Activated T-helper 1 cell treated with anti-CD3 and anti-CD28 coated beads, Interleukin-2, amount 50 U/mL, for 16 hours (primary cell): ENCODE measurements around the gene CCDC149.

Source experiments
- DNase-seq, 2 donors: peaks; one replicate each; pipeline ENCODE4 v3.0.0-alpha.2; 2020; ENCODE audit warnings: low read depth in 1 of 2, low spot score in 1 of 2

The CCDC149 gene

DNA sequence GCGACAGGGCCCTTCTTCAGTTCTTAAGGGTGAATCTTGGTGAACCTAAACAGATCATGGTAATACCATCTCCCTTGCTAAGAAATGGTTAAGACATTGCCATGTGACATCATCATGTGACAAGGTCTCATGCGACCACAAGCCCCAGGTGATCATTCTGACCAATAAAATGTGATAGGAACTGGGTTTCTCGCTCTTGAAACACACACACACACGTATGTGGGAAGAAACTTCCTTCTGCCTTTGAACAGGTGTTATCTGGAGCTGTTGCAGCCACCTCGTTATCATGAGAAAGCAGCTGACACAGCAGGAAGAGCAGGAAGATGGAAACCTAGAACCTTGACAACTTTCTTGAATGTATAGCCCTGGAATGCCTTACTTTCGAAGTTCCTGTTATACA, 107.3 kb downstream of the CCDC149 start:
- DNase-seq: no peak

DNA sequence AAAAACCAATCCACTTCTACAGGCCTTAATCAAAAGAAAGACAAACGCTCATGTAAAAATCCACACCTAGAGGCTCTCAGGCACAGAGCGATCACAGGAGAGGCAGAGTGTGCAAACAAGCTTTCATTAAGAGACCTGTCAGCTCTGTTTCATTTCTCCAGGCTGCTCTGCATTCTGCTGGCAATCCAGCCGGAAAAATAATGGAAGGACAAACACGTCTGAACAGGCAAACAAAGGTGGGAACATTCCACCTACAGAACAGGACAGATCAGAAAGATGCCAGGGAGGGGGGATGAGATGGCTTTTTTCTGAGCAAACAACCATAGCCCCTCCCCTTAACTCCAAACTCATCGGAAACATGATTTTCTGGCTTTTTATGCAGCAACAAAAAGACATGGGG, 107.8 kb downstream of the CCDC149 start:
- no peak for DNase-seq

DNA sequence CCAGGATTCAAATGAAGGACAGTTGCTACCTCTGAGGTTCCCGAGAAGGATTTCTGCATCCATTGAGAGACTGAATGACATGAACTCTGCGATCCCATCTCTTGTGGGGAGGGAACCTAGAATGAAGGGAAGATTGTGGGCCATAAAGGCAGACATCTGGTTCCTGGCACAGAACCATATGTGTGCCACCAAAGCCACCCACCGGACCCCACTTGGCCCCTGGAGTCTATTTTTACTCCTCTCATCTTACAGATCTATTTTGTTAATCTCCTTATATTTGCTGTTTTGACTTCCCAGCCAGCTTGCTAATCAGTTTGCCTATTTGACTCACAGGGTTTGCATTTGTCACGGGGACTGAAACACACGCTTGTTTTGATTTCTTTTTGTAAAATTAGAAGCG, 110.2 kb downstream of the CCDC149 start:
- DNase-seq: no peak

DNA sequence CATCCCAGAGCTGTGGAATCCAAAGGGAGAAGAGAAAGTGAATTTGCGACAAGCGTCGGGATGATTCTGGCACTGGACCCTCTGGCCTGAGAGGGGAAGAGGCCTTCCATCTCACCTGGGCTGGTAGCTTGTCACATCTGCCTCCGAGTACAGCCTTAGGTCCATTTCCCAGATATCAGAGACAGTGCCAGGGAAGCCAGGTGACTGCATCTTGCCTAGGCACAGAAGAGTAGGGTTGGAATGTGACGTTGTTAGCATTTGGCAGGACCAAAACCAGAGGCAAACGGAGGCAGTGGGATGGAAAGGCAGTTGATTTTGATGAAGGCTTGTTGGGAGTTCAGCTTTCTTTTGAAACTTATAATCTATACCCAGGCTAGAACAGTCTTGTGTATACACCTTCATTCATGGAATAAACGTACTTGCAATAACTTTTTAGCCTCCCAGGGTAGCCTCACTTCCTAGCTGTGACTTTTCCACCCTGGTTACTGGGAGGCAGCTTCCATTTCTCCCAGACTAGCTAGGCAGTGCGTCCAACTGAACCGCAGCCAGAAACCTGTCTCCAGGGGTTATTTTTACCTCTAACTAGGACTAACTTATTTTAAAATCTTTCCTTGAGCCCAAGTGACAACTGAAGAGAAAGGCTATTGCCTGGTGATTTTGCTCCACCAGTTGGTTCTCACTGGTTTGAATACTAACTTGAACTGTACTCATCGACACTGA, 111.5 kb downstream of the CCDC149 start:
- DNase-seq: no peak

DNA sequence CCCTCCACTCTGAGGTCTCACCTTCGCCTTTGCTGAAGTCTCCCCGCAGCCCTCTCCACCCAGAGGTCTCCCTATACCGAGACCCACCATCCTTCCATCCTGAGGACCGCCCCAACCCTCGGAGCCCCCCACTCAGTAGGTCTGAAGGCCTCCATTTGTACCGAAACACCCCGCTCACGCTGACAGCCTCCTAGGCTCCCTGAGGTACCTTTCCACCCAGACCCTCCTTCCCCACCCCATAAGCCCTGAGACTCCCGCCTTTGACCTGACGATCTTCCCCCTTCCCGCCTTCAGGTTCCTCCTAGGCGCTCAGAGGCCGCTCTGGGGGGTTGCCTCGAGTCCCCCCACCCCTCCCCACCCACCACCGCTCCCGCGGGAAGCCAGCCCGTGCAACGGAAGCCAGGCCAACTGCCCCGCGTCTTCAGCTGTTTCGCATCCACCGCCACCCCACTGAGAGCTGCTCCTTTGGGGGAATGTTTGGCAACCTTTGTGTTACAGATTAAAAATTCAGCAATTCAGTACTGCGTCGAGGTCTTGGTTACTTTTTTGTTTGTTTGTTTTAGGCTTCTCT, 112.4 kb downstream of the CCDC149 start:
- no peak for DNase-seq

DNA sequence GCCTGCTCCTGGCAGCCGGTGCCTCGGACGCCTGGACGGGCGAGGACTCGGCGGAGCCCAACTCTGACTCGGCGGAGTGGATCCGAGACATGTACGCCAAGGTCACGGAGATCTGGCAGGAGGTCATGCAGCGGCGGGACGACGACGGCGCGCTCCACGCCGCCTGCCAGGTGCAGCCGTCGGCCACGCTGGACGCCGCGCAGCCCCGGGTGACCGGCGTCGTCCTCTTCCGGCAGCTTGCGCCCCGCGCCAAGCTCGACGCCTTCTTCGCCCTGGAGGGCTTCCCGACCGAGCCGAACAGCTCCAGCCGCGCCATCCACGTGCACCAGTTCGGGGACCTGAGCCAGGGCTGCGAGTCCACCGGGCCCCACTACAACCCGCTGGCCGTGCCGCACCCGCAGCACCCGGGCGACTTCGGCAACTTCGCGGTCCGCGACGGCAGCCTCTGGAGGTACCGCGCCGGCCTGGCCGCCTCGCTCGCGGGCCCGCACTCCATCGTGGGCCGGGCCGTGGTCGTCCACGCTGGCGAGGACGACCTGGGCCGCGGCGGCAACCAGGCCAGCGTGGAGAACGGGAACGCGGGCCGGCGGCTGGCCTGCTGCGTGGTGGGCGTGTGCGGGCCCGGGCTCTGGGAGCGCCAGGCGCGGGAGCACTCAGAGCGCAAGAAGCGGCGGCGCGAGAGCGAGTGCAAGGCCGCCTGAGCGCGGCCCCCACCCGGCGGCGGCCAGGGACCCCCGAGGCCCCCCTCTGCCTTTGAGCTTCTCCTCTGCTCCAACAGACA, 113.1 kb downstream of the CCDC149 start:
- no peak for DNase-seq

DNA sequence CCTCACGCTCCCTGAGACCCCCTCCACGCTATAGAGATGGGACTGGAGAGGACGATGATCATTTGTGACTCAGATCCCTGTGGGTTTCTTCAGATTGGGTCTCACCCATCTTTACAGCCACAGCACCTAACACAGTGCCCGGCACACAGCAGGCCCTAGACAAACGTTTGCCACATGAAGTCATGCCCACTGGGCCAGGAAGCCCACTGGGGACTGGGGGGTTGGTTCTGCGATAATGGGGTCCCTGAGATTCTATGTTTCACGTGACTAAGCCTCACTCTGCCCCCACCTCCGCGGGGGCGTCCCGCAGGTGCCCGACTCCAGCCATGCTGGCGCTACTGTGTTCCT, 113.7 kb downstream of the CCDC149 start:
- no peak for DNase-seq

DNA sequence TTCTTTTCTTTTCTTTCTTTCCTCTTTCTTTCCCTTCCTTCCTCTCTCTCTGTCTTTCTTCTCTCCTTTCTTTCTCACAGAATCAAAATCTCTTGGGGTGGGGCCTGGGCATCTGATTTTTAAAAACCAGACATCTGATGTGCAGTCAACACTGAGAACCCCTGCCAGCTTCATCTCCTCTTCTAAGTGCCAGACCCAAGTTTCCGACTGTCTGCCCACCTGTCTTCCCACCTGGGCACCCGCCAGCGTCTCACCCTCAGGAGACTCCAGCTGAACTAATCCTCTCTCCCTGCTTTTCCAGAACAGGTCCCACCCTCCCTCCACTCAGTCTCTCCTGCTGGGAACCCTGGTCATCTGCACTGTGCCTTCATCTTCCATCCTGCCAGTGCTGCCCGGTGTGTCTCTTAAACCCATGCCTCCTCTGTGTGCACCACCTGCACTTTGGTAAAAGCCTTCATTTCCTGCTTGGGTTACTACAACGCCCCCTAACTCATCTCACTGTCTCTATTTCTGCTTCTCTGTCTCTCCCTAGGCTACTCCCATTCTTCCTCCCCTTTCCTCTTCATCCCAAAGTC, 114.7 kb downstream of the CCDC149 start:
- no peak for DNase-seq

DNA sequence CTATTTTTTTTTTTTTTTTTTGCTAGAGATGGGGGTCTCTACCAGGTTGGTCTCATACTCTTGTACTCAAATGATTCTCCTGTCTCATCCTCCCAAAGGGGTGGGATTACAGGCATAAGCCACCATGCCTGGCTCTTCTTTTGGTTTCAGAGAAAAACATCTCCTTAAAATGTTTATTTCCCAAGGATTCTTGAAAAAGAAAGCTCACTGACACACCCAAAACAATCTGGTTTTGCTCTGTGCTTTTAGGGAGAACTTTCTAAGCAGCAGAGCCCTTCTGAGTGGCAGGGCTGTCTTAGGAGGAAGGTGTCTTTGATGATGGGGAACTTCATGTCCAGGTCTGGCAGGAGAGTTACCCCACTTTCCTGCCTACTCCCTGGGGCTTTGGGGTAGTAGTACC, 116.2 kb downstream of the CCDC149 start:
- DNase-seq: no peak

DNA sequence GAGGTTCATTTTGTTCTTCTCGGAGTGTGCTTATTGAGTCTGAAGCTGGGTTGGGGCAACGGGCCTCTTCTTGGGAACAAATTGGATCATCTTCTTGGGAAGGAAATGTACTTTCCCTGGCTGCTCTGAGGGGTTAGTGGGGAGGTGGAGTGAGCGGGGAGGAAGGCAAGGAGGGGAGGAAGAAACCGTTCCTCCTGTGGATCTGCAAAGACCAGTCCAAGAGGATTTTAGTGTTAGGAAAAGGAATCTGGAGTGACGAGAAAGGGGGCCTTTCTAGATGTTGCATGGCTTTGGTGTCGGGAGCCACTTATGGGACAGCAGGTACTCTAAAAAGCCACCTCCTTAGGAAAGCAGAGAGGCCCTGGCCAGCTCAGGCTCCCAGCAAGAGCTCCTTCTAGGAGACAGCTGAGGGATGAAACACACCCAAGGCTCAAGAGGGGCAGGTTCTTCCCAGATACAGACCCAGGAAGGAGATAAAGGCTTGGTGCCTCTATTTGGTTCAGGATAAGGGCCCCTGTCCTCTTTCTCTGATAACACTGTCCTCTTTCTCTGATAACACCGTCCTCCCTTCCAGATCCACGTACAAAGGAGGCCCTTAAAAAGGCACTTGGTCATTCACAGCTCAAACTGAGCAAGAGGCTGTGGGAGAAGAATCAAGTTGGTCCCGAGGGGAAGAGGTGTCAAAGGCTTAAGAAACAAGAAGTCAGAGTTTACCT, 117.0 kb downstream of the CCDC149 start:
- DNase-seq: no peak

DNA sequence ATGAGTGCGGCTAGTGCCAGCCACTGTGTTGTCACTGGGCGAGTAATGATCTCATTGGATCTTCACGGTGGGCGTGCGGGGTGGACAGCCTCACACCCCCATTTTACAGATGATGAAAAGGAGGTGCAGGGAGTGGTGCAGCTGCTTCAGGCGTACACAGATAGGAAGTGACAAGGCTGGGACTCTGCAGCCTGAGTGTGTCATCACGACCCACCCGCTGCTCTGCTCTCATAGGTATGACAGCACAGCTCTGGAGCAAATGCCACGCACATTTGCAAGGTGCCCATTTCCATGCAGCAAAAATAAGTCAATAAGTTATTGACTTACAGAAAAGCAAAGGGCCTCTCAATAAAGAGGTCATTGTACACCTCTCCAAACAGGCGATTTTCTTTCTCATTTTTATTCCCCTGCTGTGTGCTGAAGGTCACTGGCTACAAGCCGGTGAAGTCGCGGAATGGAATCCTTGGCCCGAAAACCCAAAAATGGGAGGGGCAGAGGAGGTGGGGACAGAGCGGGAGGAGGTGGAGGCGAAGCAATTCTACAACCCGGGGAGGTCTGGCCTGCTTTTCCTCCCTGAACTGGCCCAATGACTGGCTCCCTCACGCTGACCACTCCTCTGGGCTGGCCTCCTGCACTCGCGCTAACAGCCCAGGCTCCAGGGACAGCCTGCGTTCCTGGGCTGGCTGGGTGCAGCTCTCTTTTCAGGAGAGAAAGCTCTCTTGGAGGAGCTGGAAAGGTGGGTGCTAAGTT, 117.8 kb downstream of the CCDC149 start, which contains the start of gene SOD3:
TSS of gene SOD3 (plus strand) at position 658 of the 750 bp plus-strand sequence. CDS start 3,949 bp downstream, outside the sequence.
- no peak for DNase-seq

DNA sequence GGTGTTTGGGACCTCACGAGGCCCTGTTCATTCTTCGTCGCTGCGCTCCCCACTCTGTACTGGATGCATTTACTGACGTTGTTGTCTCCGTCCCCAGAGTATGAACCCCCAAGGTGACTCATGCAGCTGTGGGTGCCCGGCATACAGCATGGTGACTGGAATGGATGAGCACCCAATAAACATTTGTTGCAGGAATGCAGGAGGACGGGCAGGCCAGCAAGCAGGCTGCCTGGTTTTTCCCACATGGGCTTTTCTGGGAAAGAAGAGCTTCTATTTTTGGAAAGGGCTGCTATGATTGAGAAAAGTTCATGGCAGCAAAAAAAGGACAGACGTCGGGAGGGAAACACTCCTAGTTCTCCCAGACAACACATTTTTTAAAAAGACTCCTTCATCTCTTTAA, 118.4 kb downstream of the CCDC149 start:
- no peak for DNase-seq

DNA sequence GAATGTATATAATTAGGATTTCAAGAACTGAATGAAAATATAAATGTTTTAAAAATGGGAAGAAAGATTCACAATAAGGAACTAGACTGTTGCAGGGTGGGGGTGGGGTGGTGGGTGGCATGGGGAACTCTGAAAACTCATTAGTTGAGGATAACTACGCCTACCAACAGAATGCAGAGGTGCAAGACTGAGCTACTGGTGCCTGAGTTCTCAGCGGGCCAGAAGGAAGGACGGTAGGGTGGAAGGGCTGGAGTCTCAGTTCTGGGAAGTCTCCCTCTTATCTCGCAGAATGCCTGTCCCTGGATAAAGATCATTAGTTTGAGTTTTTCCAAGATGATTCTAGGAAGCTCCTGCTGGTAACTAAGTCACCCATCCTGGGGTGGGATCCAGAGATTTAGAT, 118.8 kb downstream of the CCDC149 start:
- no peak for DNase-seq

DNA sequence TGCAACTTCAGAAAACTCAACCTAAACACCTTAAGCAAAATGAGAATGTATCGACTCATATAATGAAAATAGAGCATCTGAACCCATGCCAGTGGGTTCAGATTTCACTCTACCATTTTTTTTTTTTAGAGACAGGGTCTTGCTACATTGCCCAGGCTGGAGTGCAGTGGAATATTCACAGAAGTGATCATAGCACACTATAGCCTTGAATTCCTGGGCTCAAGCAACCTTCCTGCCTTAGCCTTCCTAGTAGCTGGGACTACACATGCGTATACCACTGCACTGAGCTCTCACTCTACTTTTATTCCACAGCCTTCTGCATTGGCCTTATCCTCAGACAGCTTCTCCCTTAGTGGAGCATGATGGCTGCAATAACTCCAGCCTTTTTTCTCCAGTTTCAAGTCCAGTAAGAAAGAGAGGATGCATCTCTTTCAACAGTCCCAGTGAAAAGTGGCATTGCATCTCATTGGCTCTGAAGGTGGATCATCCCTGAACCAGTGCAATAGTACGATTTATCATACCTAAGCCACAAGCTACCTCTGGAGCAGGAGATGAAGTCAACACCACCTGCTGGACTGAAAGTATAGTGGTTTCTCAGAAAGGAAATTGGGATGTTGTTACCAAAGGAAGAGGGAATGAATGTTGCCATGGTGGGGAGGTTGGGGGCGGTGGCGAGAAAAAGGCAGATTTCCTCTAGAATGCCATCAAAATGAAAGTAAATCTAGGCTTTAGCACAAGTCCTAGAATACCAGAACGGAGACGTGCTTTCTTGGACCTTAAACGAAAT, 119.4 kb downstream of the CCDC149 start:
- no peak for DNase-seq

DNA sequence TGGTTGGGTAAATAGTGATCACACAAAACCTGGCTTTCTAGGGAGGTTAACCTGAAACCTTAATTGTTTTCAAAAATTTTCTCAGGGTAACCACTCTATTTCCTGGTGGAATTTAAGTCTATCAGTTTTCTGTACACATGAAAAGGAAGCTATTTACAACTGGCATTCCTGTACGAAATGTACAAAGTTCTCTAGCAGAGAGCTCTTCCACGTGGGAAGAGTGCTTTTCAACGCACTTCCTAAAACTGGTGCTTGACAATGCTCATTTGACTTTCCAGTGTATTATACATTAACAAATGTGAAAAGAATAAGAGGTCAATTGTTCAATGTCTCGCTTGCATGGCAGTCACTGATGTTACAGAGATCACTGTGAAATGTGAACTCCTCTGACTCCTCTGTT, 120.3 kb downstream of the CCDC149 start:
- no peak for DNase-seq

DNA sequence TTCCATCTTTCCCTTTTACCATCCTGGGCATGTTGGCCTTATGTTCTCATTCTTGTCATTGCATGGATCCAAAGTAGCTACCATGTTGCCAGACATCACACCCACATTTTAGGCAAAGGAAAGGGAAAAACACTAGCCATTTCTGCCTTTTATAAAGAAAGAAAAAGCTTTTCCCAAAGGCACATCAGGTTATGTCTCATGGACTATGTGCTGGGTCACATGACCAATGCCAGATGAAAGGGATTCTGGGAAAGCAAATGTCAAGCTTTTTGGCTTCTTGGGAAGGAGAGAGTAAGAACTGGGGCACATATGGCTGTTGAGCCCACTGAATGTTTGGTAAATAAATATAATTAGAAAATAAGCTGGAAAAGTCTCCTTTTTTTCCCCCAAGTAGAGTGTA, 121.8 kb downstream of the CCDC149 start:
- no peak for DNase-seq

DNA sequence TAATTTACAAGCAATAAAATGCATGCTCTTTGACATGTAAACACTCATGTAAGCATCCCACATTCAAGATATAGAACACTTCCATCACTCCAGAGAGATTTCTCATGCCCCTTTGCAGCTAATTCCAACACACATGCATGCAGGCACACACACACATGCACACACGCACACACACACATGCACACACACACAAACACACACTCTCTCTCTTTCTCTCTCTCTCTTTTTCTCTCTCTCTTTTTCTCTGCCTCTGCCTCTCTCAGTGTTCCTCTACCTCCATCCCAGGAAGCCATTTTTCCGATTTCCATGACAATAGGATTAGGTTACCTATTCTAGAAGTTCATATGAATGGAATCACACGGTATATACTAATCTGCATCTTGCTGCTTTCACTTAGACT, 129.3 kb downstream of the CCDC149 start:
- DNase-seq: no peak

DNA sequence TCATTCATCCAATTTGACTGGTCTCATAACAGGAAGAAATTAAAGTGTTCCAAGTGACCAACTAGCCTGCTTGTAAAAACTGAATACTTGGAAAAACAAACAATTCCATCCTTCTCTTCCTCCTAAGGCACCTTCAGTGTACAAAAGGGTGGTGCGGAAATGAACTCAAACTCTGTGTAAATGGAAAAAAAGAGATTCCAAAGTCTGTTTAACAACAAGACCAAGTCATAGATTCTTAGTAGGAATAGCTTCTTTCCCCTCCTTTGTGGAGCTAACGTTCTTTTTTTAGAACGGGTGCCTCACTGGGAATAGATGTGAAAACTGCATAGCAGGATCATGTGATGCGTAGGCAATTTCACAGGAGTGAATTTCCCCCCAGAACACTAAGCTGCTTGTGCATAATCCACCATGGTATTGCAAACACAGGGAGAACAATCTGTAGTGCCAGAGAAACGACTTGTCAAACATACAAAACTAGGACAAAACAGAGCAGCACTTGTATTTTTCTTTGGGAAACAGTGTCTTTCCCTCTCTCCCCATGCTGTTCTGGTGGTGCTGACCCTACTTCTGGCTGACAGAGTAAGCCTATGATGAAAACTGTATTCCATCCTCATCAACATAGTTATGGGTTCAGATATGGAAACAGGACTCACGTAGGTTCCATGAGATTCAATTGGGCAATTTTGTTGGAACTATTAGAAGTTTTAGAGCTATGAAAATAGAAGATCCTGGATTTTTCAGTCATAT, 130.7 kb downstream of the CCDC149 start:
- DNase-seq: no peak

DNA sequence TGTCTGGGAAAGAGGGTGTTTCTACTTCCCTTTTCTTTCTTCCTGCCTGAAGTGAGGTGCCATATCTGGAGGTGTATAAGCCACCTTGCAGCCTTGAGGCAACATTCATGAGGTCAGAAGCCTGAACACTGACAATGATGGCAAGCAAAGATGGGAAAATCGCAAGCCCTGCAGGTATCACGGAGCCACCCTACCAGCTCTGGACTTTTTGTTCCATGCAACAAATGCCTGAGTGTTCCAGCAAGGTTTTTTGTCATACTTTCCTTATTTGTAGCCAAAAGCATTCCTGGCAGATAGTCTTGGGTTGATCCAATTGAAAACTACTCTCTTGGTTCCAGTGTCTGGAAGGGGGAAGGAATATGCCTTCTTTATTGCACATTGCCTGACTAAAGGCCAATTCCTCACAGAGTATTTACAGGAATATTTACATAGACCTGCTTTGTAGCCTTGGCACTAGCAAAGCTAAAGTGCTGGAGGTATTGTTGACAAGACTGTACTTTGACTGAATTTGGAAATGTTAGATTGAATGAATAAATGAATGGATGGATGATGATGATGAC, 131.8 kb downstream of the CCDC149 start:
- DNase-seq: no peak
